ENCODE results near the gene SH3TC2.

The SH3TC2 gene

GRCh38 chr5:148996270-148996669 is 66.6 kb downstream of the SH3TC2 start:
- no peak for DNase-seq

GRCh38 chr5:148995791-148996190 is 67.1 kb downstream of the SH3TC2 start:
- no peak for DNase-seq

DNA sequence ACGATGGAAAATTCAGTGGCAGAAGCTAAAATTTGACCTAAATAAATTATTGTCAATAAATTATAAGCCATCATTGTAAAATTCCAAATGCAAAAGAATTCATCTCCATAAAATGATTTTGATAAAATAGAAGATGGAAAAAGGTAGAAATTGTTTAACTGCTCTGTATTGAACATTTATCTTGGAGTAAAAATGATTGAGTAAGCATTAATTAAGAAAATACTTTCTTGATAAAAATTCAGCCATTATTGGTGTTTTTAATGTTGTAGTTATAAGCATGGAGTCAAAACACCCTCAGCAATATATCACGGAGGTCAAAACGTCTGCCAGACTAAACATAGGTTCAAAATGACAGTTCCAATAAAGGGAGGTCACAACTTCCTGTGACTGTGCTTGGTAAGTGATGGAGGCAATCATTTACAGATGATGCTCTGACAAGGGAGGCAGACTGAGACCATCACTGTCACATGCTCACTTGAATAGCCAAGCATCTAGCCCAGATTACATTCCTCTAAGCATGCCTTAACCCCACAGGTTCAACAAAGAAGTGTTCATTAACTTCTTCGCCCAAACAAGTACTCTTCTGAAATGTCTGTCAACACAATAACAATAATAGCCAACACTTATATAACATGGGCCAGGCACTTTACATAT is 69.5 kb downstream of the SH3TC2 start:
- no peak for DNase-seq

- no peak for DNase-seq
Observed at GRCh38 chr5:148992265-148992664, 70.6 kb downstream of the SH3TC2 start.

GRCh38 chr5:148991566-148991965 is 71.3 kb downstream of the SH3TC2 start:
- no peak for DNase-seq

DNA sequence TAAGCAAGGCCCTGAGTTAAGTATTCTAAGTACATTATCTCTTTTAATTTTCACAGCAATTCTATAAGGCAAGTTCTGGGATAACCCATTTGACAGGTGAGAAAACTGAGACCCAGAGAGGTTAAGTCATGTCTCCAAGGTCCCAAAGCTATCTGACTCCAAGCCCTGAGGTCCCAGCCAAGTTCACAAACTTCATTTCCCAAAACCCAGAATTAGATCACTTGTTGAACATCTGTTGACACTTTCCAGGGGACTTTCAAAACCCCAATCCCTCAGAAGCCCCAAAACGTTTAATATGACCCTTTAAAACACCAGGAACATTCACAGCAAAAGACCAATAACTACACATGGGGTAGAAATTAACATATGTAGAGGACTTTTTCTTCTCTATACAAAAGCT is 72.0 kb downstream of the SH3TC2 start:
- DNase-seq, result no peak

GRCh38 chr5:148989567-148989966 is 73.3 kb downstream of the SH3TC2 start:
- DNase-seq, result no peak

GRCh38 chr5:148988328-148988727 is 74.5 kb downstream of the SH3TC2 start:
- DNase-seq, result no peak

DNA sequence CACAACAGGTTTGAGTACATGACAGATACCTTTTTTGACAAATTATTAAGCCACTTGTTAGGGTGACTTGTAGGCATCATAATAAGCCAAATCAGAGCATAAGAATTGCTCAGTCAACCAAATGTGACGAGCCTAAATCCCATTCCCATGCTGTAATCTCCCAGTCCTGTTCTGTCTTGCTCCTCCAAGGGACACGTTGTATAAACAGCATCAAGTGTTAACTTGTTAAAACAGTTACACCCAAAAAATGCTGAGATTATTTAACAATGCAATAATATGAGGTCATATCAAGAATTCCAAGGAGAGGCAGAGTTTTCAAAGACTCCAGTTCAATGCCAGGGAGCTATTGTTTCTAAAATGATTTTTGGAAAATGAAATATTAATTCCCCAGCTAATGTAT is 76.2 kb downstream of the SH3TC2 start:
- no peak for DNase-seq

- no peak for DNase-seq
Observed at GRCh38 chr5:148984345-148984744, 78.5 kb downstream of the SH3TC2 start.

GRCh38 chr5:148981353-148981752 is 81.5 kb downstream of the SH3TC2 start:
- no peak for DNase-seq

DNA sequence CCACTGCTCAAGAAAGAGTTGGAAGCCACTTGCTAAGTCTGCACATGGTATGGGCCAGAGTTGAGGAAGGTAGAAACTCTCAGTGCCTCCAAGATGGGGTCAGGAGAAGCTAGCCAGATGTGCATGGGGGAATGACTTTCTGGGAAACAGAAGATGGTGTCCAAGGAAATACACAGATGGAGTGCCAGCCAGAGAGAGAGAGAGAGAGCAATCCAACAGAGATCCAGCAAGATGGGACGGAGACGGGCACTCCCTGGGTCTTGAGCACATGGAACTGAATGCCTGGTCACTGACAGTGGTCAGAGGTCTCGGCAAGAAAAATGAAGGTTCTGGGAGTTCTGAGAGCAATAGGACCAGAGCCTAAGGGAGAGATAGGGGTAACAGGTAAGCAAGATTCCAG is 82.1 kb downstream of the SH3TC2 start:
- no peak for DNase-seq

DNA sequence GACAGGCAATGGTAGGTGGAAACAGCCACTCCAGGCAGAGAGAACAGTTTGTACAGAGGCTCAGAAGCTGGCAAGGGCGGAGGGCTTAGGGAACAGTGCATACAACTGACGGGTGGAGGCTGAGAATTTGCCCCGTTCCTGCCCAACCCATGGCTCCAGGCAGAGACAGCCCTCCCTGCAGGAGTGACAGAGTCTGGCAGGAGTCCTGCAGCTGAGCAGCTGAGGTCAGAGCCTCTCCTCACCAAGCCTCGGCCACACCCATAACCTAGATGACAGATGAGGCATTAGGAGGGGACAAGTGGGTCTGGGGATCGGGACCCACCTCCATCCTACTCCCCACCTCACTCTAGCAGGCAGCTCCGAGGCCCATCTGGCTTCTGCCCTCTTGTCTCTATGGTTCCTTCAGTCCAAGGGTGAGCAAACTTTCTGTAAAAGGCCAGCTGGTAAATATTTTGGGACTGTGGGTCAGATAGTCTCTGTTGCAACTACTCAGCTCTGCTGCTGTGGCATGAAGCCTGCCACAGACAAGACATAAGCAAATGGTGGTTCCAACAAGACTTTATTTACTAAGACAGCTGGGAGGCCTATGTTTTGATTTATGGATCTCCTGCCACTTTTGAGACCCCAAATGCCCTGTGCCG is 83.7 kb downstream of the SH3TC2 start:
- no peak for DNase-seq

DNA sequence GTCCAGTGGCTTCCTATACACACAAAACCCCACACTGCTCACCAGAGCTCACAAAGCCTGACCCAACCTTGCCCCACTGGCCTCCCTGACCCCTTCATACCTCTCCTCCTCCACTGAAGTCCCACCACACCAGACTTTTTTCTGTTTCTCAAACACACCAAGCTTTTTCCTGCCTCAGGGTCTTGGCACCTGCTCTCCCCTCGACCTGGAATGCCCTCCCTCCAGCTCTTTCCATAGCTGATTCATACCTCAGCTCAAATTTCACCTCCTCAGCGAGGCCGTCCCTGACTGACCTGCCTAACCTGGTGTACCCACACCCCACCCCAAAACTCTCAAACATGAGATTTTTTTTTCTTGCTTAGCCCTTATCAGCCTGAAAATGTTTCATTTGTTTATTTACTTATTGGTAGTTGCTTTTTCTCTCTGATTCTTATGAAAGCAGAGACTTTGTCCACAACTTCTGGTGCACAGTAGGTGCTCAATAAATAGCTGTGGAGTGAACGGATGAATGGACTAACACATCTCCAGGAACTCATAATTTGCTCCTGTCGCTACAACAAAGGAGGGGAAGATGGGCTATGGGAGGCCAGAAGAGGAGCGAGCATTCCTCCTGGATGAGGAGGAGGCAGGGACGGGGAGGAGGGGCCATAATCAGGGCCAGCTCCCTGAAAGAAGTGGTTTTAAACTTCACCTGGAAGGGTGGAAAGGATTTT is 84.3 kb downstream of the SH3TC2 start:
- DNase-seq, result no peak

DNA sequence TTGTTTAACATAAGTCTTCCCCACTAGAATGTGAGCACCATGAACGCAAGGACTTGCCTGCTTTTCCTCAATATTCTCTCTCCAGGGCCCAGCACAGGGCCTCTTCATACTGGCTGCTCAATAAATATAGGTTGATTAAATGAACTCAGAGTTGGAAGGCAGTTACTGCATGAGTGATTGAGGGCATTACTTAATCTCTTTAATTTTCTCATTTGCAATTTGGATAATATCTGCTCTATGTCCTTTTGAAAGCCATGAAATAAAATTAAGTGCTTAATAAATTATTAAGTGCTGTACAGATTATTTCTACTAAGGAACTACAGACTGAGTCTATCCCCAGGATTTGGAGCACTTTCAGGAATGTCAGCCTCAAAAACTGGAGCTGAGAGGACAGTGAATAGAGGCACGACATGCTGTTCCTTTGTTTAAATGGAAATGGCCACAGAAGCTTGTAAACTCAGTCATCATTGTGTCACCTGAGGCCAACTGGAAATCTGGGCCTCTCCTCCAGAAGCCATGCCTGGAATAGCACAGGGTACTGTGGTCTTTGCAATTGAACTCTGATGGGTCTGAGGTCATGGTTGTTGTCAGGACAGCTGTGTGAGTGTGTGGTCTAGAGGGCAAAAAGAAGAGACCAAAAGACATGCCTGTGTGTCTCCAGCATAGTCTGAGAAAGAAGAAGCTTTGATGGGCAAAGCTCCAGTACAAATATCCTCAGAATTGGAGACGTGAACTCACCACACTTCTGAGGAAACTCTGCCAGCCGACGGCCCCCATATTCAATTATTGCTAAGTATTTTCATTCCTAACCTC is 86.1 kb downstream of the SH3TC2 start:
- no peak for DNase-seq

DNA sequence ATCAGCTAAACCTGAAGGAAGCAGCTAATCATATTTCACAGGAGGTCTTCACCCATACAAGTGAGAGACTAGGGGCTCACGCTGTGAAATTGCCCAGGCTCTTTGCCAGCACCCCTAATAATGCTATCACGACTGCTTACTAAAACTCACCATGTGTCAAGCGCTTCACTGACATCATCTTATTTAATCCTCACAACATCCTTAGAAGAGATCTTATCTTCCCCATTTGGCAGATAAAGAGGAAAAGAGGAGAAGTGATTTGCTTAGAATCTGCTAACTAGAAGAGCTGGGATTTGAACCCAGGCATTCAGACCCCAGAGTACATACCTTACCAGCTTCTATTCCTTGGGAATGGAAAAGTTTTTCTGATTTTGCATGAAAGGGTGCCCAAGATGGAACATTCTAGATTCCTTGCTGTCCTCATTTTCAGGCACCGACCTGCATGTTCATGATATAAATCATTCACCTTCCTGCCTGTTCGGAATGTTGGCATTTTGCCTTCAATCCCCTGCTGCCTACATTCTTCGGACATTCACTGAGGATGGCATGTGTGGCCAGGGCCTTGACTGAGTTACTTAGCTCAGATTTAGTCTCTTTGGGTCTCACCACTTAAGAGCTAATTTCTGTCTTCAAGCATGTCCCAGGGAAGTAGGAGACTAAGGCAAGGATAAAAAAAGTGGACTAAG is 88.1 kb downstream of the SH3TC2 start:
- no peak for DNase-seq

GRCh38 chr5:148973455-148973854 is 89.4 kb downstream of the SH3TC2 start:
- DNase-seq, result no peak

DNA sequence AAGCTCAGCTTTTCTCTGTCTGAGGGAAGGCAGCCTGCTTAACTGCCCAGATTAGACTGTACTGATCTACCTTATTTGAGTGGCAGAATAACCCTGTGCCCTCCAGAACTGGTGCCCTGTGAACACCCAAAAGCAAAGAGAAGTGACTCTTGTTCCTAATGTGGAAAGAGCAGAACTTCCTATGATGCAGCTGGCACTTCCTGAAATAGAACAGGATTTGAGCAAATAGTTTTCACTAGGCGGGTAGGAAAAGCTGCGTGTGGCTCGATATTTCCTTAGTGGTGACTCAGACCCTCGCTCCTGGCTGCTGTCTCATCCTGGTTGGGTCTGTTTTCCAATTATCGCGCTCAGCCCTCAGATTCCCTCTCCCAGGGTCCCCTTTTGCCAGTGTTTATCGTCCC is 89.9 kb downstream of the SH3TC2 start:
- DNase-seq, result no peak

DNA sequence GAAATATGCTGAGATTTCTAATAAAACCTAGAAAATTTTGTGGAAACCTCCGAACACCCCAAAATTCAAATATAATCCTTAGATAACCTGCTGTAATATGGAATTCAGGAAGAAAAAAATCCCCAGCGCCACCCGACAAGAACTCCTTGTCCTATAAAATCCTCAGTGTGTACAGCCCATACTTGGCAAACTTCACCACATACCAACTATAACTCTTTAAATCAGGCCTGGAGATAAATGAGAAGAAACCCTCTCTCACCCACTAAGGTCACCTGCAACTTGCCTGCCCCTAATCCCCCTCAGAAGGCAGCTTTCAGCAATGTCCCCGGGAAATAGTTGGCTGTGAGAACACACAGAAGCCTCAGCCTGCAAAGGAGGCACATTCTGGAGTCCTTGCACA is 90.5 kb downstream of the SH3TC2 start:
- no peak for DNase-seq

- no peak for DNase-seq
Observed at GRCh38 chr5:148970876-148971275, 92.0 kb downstream of the SH3TC2 start.

- no peak for DNase-seq
Observed at GRCh38 chr5:148970228-148970627, 92.6 kb downstream of the SH3TC2 start.

- no peak for DNase-seq
Observed at GRCh38 chr5:148969291-148969690, 93.6 kb downstream of the SH3TC2 start.

GRCh38 chr5:148968311-148968710 is 94.6 kb downstream of the SH3TC2 start:
- no peak for DNase-seq
